BJ (cell line): ENCODE results near the gene VWA2. TPM values are rescaled to one million over a fixed set of nuclear protein-coding genes. Genes with fewer than 3 reads are reported as not detected.

ENCODE experiments used
- CTCF ChIA-PET: fragments of 350-600 bp; formaldehyde crosslinking; extraction: SDS; loops from one replicate; lab custom pipeline; 2021; ENCODE audit warnings: antibody characterized with exemption, inconsistent platforms; lab: Yijun Ruan, JAX
- POLR2A ChIA-PET: fragments of 300-600 bp; sonication (Branson Sonifier 250); formaldehyde crosslinking; extraction: SDS; loops from one replicate; lab custom pipeline; 2021; ENCODE audit warnings: antibody characterized with exemption; lab: Charles Lee
- DNase-seq: peaks from one replicate; pipeline ENCODE4 v3.0.0-alpha.2; 2011; ENCODE audit warnings: low read depth
- H3K27me3 ChIP-seq: 2 replicates; pipeline ENCODE4 v1.6.0; 2011; ENCODE audit warnings: low read length; ENCODE audit not compliant: control insufficient read depth, insufficient read depth
- H3K36me3 ChIP-seq: 2 replicates; pipeline ENCODE4 v1.5.1; 2011; ENCODE audit warnings: low read length; ENCODE audit not compliant: control insufficient read depth, insufficient read depth
- H3K4me3 ChIP-seq: 2 replicates; pipeline ENCODE4 v1.5.1; 2011; ENCODE audit warnings: low read depth, mild to moderate bottlenecking, control low read depth, low read length
- CTCF ChIP-seq: IDR thresholded peaks from 2 replicates; pipeline ENCODE4 v1.5.1; 2011; ENCODE audit warnings: low read depth, mild to moderate bottlenecking, control low read depth, inconsistent platforms, low read length, moderate library complexity; ENCODE audit not compliant: insufficient read depth
- polyA plus RNA-seq: library from polyadenylated mRNA; depleted of rRNA; stranded (reverse); fragments of >200 nt; gene quantifications from 2 replicates; pipeline ENCODE4 v1.2.3, GENCODE V29; 2011; rRNA removed

VWA2 gene
- polyA plus RNA-seq, 1 experiment = 0.07 TPM

- ChIA-PET POLR2A (no interaction called here), CTCF (no interaction called here)
- H3K36me3 ChIP-seq = no peaks in the 10 kb centered on the region
- TF ChIP-seq CTCF = no peak
- no peak for DNase-seq
- no peak overlapping the region for H3K4me3 ChIP-seq
- no peaks in the 10 kb centered on the region; the same call in 1 of the 2 replicates for H3K27me3 ChIP-seq
These were observed 98.7 kb downstream of the VWA2 start for GRCh38 chr10:114337510-114338462.

GRCh38 chr10:114340816-114341215, 101.8 kb downstream of the VWA2 start:
- no peak overlapping the region for H3K4me3 ChIP-seq
- CTCF ChIA-PET = no interaction called here
- no peaks in the 10 kb centered on the region for H3K36me3 ChIP-seq
- POLR2A ChIA-PET = no interaction called here
- no peak for DNase-seq
- TF ChIP-seq CTCF = no peak
- H3K27me3 ChIP-seq = no peaks in the 10 kb centered on the region

Other genes with a start within 250 kb of the VWA2 start
- not detected in 2 replicates for gene ADRB1, start 195.4 kb upstream of the VWA2 start, polyA plus RNA-seq
- 2.2 and 5.4 TPM in 2 replicates for gene CCDC186, start 65.1 kb upstream of the VWA2 start, polyA plus RNA-seq
- gene TDRD1, start 59.9 kb upstream of the VWA2 start, polyA plus RNA-seq = 0.01 TPM in 1 of 2 replicates, not detected in the other
- gene AFAP1L2, start 165.2 kb downstream of the VWA2 start, polyA plus RNA-seq = 0.10 and 0.22 TPM in 2 replicates